GM18499 (cell line): ENCODE results near the gene TPO.
"Not testable (repeated sequence)": the region's sequence is repeated elsewhere in the genome, so short reads cannot be mapped to it uniquely, and the experiment has no call there.

Experiments used
- ATAC-seq: cut with Tn5 transposase; IDR thresholded peaks from one replicate; pipeline ENCODE4 v1.9.1; 2021; ENCODE audit warnings: moderate number of reproducible peaks; ENCODE audit not compliant: insufficient read depth, unreplicated experiment

TPO gene

GRCh38 chr2:1498176-1498575 is 84.9 kb downstream of the TPO start:
- no peak for ATAC-seq

- no peak for ATAC-seq
Observed at GRCh38 chr2:1499033-1499795, 86.0 kb downstream of the TPO start.

GRCh38 chr2:1501038-1501851 is 88.0 kb downstream of the TPO start:
- ATAC-seq = no peak

GRCh38 chr2:1501991-1502390 is 88.7 kb downstream of the TPO start:
- no peak for ATAC-seq

GRCh38 chr2:1502891-1503304 is 89.6 kb downstream of the TPO start:
- no peak for ATAC-seq

GRCh38 chr2:1503471-1504310 is 90.4 kb downstream of the TPO start:
- ATAC-seq = no peak

GRCh38 chr2:1504311-1504750 is 91.1 kb downstream of the TPO start:
- no peak for ATAC-seq

- ATAC-seq = no peak
Observed at GRCh38 chr2:1505031-1505441, 91.8 kb downstream of the TPO start.

- no peak for ATAC-seq
Observed at GRCh38 chr2:1509271-1510065, 96.2 kb downstream of the TPO start.

- ATAC-seq = no peak
Observed at GRCh38 chr2:1510176-1510575, 96.9 kb downstream of the TPO start.

GRCh38 chr2:1511455-1511854 is 98.2 kb downstream of the TPO start:
- ATAC-seq = no peak

- ATAC-seq = no peak
Observed at GRCh38 chr2:1512321-1513289, 99.3 kb downstream of the TPO start.

GRCh38 chr2:1514391-1515072 is 101.3 kb downstream of the TPO start:
- no peak for ATAC-seq

- no peak for ATAC-seq
Observed at GRCh38 chr2:1515073-1515430, 101.8 kb downstream of the TPO start.

GRCh38 chr2:1515986-1516797 is 102.9 kb downstream of the TPO start:
- ATAC-seq = no peak

GRCh38 chr2:1516798-1517060 is 103.5 kb downstream of the TPO start:
- ATAC-seq = no peak

- ATAC-seq = not testable (repeated sequence)
Observed at GRCh38 chr2:1517291-1517690, 104.0 kb downstream of the TPO start.

GRCh38 chr2:1517786-1518185 is 104.5 kb downstream of the TPO start:
- ATAC-seq = no peak
